Fibroblast of skin of right quadriceps (primary cell): ENCODE measurements around the gene CDYL2.
A peak's percentile ranks its signal among the peaks of the same experiment; 100 is the strongest.

Experiments used
- DNase-seq: peaks from one replicate; pipeline ENCODE4 v3.0.0-alpha.2; 2013

CDYL2 gene

GRCh38 chr16:80587071-80587470 is 217.3 kb downstream of the CDYL2 start:
- DNase-seq = no peak

GRCh38 chr16:80586476-80586875 is 217.9 kb downstream of the CDYL2 start:
- peak; percentile 15 for DNase-seq

- no peak for DNase-seq
Measured at GRCh38 chr16:80585764-80586163, 218.6 kb downstream of the CDYL2 start.

- DNase-seq = peak; percentile 78
Measured at GRCh38 chr16:80583466-80583865, 220.9 kb downstream of the CDYL2 start.

- peak; percentile 78 for DNase-seq
Measured at GRCh38 chr16:80580109-80580832, 224.1 kb downstream of the CDYL2 start.

GRCh38 chr16:80577485-80578280 is 226.7 kb downstream of the CDYL2 start:
- DNase-seq = no peak

GRCh38 chr16:80576343-80576912 is 228.0 kb downstream of the CDYL2 start:
- DNase-seq = no peak

- no peak for DNase-seq
Measured at GRCh38 chr16:80573700-80574120, 230.7 kb downstream of the CDYL2 start.

- DNase-seq = peak; percentile 16
Measured at GRCh38 chr16:80570106-80570478, 234.3 kb downstream of the CDYL2 start.

- DNase-seq = peak; percentile 80
Measured at GRCh38 chr16:80569440-80570105, 234.8 kb downstream of the CDYL2 start.

GRCh38 chr16:80564394-80564793 is 240.0 kb downstream of the CDYL2 start:
- no peak for DNase-seq

GRCh38 chr16:80563066-80563465 is 241.3 kb downstream of the CDYL2 start:
- DNase-seq = no peak

- DNase-seq = no peak
Measured at GRCh38 chr16:80559369-80559768, 245.0 kb downstream of the CDYL2 start.

- no peak for DNase-seq
Measured at GRCh38 chr16:80557037-80557436, 247.4 kb downstream of the CDYL2 start.

GRCh38 chr16:80556481-80556880 is 247.9 kb downstream of the CDYL2 start:
- DNase-seq = no peak

- no peak for DNase-seq
Measured at GRCh38 chr16:80554033-80554432, 250.4 kb downstream of the CDYL2 start.

- DNase-seq = no peak
Measured at GRCh38 chr16:80552277-80552676, 252.1 kb downstream of the CDYL2 start.
